ENCODE measurements around the gene ENO1. TPM values are rescaled to one million over a fixed set of nuclear protein-coding genes. Genes with fewer than 3 reads are reported as not detected.

ENO1 gene
- total and polyA plus RNA-seq, 2 donors (not counting 3 experiments of a cell fraction or from before 2014, with no cell fraction given): 1,111 to 1,593 TPM

GRCh38 chr1:8854240-8854639 lies 24.2 kb downstream of the ENO1 start:
- intact Hi-C loops (cut with micrococcal nuclease) (loop anchor here (10.0 kb wide), 1 partner anchor 429 kb away; no protein-coding TSS in a partner anchor), dilution Hi-C loops (cut with MboI; ENCODE audit: extremely low pct_ligation_motif_present, low sequenced_read_pairs) (no loop called here)
- CTCF ChIA-PET: no interaction called here
- Histone ChIP-seq H3K27me3 (ENCODE audit: control insufficient read depth in 2 of 2, insufficient read depth in 2 of 2, low read length in 2 of 2) (no peaks in the 10 kb centered on the region), H3K9me3 (replicated peaks; ENCODE audit: control insufficient read depth, insufficient read depth, low read length) (no peaks in the 10 kb centered on the region), H3K4me3 (replicated peaks in 1 of 3; ENCODE audit: insufficient read depth in 1 of 3, low read depth in 1 of 3, low read length in 3 of 3) (no peak overlapping the region), H2AFZ (ENCODE audit: low read depth, low read length) (no peak overlapping the region), H3K79me2 (ENCODE audit: control insufficient read depth, insufficient read depth, low read length) (no peaks in the 10 kb centered on the region), H4K20me1 (replicated peaks; ENCODE audit: control insufficient read depth, extremely low read depth, insufficient read depth, low read length) (no peaks in the 10 kb centered on the region), H3K4me2 (ENCODE audit: insufficient read depth, low read length) (no peak overlapping the region), H3K9ac (replicated peaks; ENCODE audit: extremely low read depth, insufficient read depth, low read length) (no peak overlapping the region), H3K36me3 (ENCODE audit: control insufficient read depth in 2 of 2, extremely low read depth in 1 of 2, insufficient read depth in 2 of 2, low read length in 2 of 2) (peaks cover 0 to 2% of the 10 kb centered on the region in 2 experiments), H3K9me1 (replicated peaks; ENCODE audit: control insufficient read depth, extremely low read depth, insufficient read depth, low read length) (no peaks in the 10 kb centered on the region), H3K27ac (ENCODE audit: insufficient read depth, low read depth, low read length) (no peak overlapping the region), H3K4me1 (ENCODE audit: control insufficient read depth, extremely low read depth, insufficient read depth, low read length) (peaks cover 22% of the 10 kb centered on the region)
- BruUV-seq (replicated peaks): no TSS peak
- POLR2A ChIA-PET: no interaction called here
- no peak for DNase-seq (ENCODE audit: low read depth, low spot score)
- FAIRE-seq: no peak
- TF ChIP-seq MYC (IDR thresholded peaks at IDR 0.05; ENCODE audit: low read depth, low read length) (no peak), EZH2 (IDR thresholded peaks at IDR 0.05; ENCODE audit: borderline replicate concordance, low read depth, low read length, severe bottlenecking) (no peak), GATA2 (IDR thresholded peaks at IDR 0.05; ENCODE audit: insufficient read depth, insufficient read length, low read depth, low read length) (no peak), POLR2A (IDR thresholded peaks at IDR 0.05; ENCODE audit: low read depth, low read length) (no peak), JUN (IDR thresholded peaks at IDR 0.05; ENCODE audit: borderline replicate concordance, insufficient read depth, insufficient read length, low read depth) (no peak), MAX (IDR thresholded peaks at IDR 0.05; ENCODE audit: insufficient read depth, insufficient read length) (no peak), POLR2AphosphoS5 (IDR thresholded peaks at IDR 0.05; ENCODE audit: insufficient read depth, low read depth, low read length) (no peak), FOS (IDR thresholded peaks at IDR 0.05; ENCODE audit: borderline replicate concordance, insufficient read depth, low read length) (no peak)

GRCh38 chr1:8851060-8851459 lies 27.4 kb downstream of the ENO1 start:
- H3K27ac ChIP-seq (ENCODE audit: insufficient read depth, low read depth, low read length): no peak overlapping the region
- H2AFZ ChIP-seq (ENCODE audit: low read depth, low read length): no peak overlapping the region
- no peaks in the 10 kb centered on the region for H3K79me2 ChIP-seq (ENCODE audit: control insufficient read depth, insufficient read depth, low read length)
- H3K9me3 ChIP-seq (replicated peaks; ENCODE audit: control insufficient read depth, insufficient read depth, low read length): no peaks in the 10 kb centered on the region
- no peak for DNase-seq (ENCODE audit: low read depth, low spot score)
- H3K9ac ChIP-seq (replicated peaks; ENCODE audit: extremely low read depth, insufficient read depth, low read length): no peak overlapping the region
- no peaks in the 10 kb centered on the region for H4K20me1 ChIP-seq (replicated peaks; ENCODE audit: control insufficient read depth, extremely low read depth, insufficient read depth, low read length)
- H3K4me1 ChIP-seq (ENCODE audit: control insufficient read depth, extremely low read depth, insufficient read depth, low read length): peaks cover 4% of the 10 kb centered on the region
- CTCF ChIA-PET: interaction anchor here (1.3 to 5.7 kb wide), 5 partner anchors 12 to 290 kb away, joined by 3 to 140 read pairs (median 4); no protein-coding TSS in a partner anchor
- H3K4me3 ChIP-seq (replicated peaks in 1 of 3; ENCODE audit: insufficient read depth in 1 of 3, low read depth in 1 of 3, low read length in 3 of 3): no peak overlapping the region
- intact Hi-C loops (cut with micrococcal nuclease): loop anchor here (10.0 kb wide), 1 partner anchor 426 kb away; no protein-coding TSS in a partner anchor
- POLR2A ChIA-PET: interaction anchor here (0.7 kb wide), 1 partner anchor 269 kb away, joined by 5 read pairs; no protein-coding TSS in a partner anchor
- dilution Hi-C loops (cut with MboI; ENCODE audit: extremely low pct_ligation_motif_present, low sequenced_read_pairs): no loop called here
- no peaks in the 10 kb centered on the region for H3K27me3 ChIP-seq (ENCODE audit: control insufficient read depth in 2 of 2, insufficient read depth in 2 of 2, low read length in 2 of 2)
- TF ChIP-seq JUN (IDR thresholded peaks at IDR 0.05; ENCODE audit: borderline replicate concordance, insufficient read depth, insufficient read length, low read depth): no peak
- no peak for TF ChIP-seq MYC (IDR thresholded peaks at IDR 0.05; ENCODE audit: low read depth, low read length)
- no peak for TF ChIP-seq EZH2 (IDR thresholded peaks at IDR 0.05; ENCODE audit: borderline replicate concordance, low read depth, low read length, severe bottlenecking)
- no peak for TF ChIP-seq POLR2AphosphoS5 (IDR thresholded peaks at IDR 0.05; ENCODE audit: insufficient read depth, low read depth, low read length)
- TF ChIP-seq FOS (IDR thresholded peaks at IDR 0.05; ENCODE audit: borderline replicate concordance, insufficient read depth, low read length): no peak
- TF ChIP-seq GATA2 (IDR thresholded peaks at IDR 0.05; ENCODE audit: insufficient read depth, insufficient read length, low read depth, low read length): no peak
- TF ChIP-seq POLR2A (IDR thresholded peaks at IDR 0.05; ENCODE audit: low read depth, low read length): no peak
- TF ChIP-seq MAX (IDR thresholded peaks at IDR 0.05; ENCODE audit: insufficient read depth, insufficient read length): no peak
- no peak for TF ChIP-seq CTCF (IDR thresholded peaks at IDR 0.05; ENCODE audit: extremely low read depth in 1 of 2, insufficient read depth in 1 of 2, low read depth in 1 of 2, low read length in 2 of 2)
- H3K9me1 ChIP-seq (replicated peaks; ENCODE audit: control insufficient read depth, extremely low read depth, insufficient read depth, low read length): no peaks in the 10 kb centered on the region
- BruUV-seq (replicated peaks): no TSS peak
- no peaks in the 10 kb centered on the region for H3K36me3 ChIP-seq (ENCODE audit: control insufficient read depth in 2 of 2, extremely low read depth in 1 of 2, insufficient read depth in 2 of 2, low read length in 2 of 2)
- no peak overlapping the region for H3K4me2 ChIP-seq (ENCODE audit: insufficient read depth, low read length)
- FAIRE-seq: no peak

Measured in endothelial cell of umbilical vein (primary cell).